Fibroblast of the aortic adventitia (primary cell): ENCODE results near the gene CIART. TPM values are rescaled to one million over a fixed set of nuclear protein-coding genes. Genes with fewer than 3 reads are reported as not detected.

Source experiments
- DNase-seq: peaks from one replicate; pipeline ENCODE4 v3.0.0-alpha.2; 2010; ENCODE audit warnings: low read depth
- H3K4me3 ChIP-seq: 2 replicates; pipeline ENCODE4 v1.5.1; 2011; ENCODE audit warnings: low read depth, mild to moderate bottlenecking, control low read depth, low read length, moderate library complexity
- total RNA-seq: library from RNA; depleted of rRNA; stranded (reverse); fragments of >200 nt; gene quantifications from 2 replicates; pipeline ENCODE4 v1.2.3, GENCODE V29; 2012; ENCODE audit warnings: low replicate concordance
- TF ChIP-seq, protein P1 (sequence below): IDR thresholded peaks from 2 replicates; pipeline ENCODE4 v1.5.1; 2011; ENCODE audit warnings: mild to moderate bottlenecking, low read length, control low read depth, inconsistent platforms; ENCODE audit not compliant: insufficient read depth

CIART gene
- total RNA-seq, 1 donor: 26.8 TPM

DNA sequence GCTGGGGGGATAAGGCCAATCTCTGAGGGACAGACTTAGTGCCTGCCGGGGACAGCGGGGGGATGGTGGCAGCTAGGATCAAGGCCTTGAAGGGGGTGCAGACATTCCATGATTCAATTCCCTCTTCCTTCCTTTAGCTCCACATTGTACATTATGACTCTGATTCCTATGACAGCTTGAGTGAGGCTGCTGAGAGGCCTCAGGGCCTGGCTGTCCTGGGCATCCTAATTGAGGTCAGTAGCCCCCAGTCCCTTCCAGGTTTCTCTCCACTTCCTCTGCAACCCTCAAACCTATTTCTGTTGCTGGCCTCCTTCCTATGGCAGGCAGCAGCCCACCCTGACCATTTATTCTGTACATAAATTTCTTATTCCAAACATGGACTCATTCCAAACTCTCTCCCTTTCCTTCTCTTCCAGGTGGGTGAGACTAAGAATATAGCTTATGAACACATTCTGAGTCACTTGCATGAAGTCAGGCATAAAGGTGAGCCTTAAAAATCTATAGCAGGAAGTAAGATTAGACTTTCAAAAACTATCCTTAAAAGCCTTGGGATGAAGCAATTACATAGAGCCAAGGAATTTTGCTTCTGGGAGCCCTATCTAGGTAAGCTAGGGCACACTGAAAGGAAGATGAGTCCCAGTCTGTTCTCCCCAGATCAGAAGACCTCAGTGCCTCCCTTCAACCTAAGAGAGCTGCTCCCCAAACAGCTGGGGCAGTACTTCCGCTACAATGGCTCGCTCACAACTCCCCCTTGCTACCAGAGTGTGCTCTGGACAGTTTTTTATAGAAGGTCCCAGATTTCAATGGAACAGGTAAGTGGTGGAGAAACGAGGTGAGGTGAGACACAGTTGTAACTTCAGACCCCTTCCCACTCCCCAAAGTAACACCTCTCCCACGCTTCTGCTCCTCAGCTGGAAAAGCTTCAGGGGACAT is 19.7 kb upstream of the CIART start:
- no peak for DNase-seq
- TF ChIP-seq, protein P1, sequence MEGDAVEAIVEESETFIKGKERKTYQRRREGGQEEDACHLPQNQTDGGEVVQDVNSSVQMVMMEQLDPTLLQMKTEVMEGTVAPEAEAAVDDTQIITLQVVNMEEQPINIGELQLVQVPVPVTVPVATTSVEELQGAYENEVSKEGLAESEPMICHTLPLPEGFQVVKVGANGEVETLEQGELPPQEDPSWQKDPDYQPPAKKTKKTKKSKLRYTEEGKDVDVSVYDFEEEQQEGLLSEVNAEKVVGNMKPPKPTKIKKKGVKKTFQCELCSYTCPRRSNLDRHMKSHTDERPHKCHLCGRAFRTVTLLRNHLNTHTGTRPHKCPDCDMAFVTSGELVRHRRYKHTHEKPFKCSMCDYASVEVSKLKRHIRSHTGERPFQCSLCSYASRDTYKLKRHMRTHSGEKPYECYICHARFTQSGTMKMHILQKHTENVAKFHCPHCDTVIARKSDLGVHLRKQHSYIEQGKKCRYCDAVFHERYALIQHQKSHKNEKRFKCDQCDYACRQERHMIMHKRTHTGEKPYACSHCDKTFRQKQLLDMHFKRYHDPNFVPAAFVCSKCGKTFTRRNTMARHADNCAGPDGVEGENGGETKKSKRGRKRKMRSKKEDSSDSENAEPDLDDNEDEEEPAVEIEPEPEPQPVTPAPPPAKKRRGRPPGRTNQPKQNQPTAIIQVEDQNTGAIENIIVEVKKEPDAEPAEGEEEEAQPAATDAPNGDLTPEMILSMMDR: no peak

DNA sequence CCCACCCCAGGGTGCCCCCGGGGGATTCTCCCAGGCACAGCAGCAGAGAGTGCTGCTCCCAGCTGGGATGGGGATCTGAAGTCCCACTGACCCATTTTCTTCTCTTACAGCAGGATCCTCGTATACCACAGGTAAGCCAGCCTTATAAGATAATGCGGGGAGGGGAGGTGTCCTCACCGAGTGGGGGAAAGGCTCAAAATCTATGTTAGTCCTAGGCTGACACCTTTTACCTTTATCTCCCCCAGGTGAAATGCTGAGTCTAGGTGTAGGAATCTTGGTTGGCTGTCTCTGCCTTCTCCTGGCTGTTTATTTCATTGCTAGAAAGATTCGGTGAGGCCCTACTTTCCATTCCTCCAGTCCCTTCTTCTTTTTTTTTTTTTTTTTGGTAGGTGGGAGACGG is 18.8 kb upstream of the CIART start:
- H3K4me3 ChIP-seq: no peak overlapping the region
- no peak for DNase-seq
- TF ChIP-seq, protein P1: no peak

More for the DNA sequence above, 19.7 kb upstream of the CIART start:
- H3K4me3 ChIP-seq: no peak overlapping the region

DNA sequence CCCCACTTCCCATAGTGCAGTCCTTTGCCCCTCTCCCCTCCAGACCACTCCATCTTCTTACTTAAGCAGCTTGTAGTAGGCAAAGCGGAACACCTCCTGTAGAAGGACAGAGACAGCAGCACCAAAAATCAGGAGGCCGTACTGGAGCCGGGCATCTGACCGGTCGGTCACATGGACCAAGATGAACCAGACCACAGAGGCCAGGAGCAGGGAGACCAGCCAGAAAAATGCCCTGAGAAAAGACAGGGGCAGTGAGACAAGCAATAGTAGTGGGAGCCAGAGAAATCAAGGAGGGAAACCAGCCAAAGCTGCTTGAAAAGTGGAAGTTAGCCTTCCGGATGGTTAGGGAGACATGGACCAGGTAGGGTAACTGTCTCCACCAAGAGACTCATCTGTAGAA is 14.5 kb upstream of the CIART start:
- TF ChIP-seq, protein P1: no peak
- DNase-seq: no peak
- peak overlapping the region; percentile 79 for H3K4me3 ChIP-seq

DNA sequence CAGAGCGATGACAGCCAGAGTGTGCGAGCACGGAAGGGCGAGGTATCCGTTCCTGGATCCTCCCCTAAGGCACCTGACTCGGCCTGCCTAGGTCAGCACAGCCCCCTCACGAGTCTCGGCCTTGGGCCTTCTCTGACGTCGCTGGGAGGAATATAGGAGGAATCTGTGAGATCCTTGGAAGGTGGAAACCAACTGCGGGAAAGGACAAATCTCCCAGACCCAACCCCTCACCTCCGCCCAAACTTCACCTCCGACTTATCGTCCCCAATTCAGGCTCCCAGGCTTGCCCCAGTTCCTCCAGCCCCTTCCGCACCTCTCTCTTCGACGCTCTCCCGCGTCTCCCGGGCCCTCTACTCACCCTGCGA is 14.0 kb upstream of the CIART start:
- TF ChIP-seq, protein P1: no peak
- peak overlapping the region; percentile 79 for H3K4me3 ChIP-seq
- no peak for DNase-seq

DNA sequence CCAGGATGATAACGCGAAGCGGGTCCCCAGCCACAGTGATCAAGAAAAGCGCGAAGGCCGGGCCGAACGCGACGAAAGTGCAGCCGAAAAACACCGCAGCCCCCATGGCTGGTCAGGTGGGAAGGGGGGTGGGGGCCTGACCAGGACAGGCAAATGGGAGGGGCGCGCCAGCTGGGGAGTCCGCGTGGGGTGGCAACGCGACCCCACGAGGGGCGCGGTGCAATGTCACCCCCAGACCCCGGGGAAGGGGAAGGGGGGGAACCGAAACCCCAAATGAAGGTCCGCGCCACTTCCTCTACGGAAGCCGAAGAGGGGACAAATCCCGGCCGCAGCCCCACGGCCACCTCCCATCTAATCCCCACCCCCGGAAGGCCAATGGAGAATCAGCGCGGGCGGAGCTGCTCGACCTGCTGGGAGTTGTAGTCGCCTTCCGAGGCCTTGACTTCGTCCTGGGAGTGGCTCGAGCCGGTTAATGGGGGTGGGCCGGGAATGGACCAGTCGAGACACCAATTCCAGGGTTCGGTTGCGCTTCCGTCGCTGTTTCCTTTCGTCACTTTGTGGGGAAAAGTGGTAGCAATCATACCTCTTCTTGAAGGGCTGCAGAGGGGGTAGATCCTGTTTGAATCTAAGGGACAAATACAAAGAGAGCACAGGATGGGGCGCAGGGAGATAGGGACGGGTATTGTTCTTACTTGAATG is 13.5 kb upstream of the CIART start, which contains the start of gene APH1A:
Gene APH1A, minus strand, starts transcription at position 312 of the 699 bp plus-strand sequence. Its CDS starts 206 bp downstream, at position 106.
- TF ChIP-seq, protein P1: no peak

DNA sequence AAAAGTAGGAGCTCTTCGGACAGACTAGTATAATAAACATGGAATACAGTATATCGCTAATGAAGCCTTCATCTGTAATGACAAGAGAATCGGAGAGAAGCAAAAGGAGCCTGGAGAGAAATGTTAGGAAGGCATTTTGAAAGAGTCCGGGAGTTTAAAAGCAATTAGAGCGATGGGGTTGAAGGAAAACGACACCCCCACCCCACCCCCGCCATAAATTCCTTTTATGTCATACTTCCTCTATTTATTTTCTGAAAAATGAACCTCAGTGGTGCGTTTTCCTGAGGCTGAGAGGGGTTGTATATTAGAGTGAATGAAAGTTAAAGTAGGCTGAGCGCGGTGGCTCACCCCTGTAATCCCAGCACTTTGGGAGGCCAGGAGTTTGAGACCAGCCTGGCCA is 12.9 kb upstream of the CIART start:
- DNase-seq: no peak
- TF ChIP-seq, protein P1: no peak
- H3K4me3 ChIP-seq: peak overlapping the region; percentile 79

More for the DNA sequence above, 13.5 kb upstream of the CIART start, which contains the start of gene APH1A:
- peak within 1 kb of the TSS; percentile 79 for H3K4me3 ChIP-seq
- peak; percentile 96 for DNase-seq
